HepG2 (cell line): ENCODE results near the gene DDR2. TPM values are rescaled to one million over a fixed set of nuclear protein-coding genes. Genes with fewer than 3 reads are reported as not detected.
"Not testable (repeated sequence)": the region's sequence is repeated elsewhere in the genome, so short reads cannot be mapped to it uniquely, and the experiment has no call there.

Experiments
- CEBPG ChIP-seq: IDR thresholded peaks from 2 replicates; pipeline ENCODE4 v1.6.1; 2016
- GATA4 ChIP-seq: sonication (generic); IDR thresholded peaks from 2 replicates; pipeline ENCODE4 v1.6.1; 2016; ENCODE audit warnings: antibody characterized with exemption, low read depth, borderline replicate concordance
- HDAC2 ChIP-seq: sonication (generic); formaldehyde crosslinking; IDR thresholded peaks from 2 replicates; pipeline ENCODE4 v1.4.0; 2020; ENCODE audit warnings: missing genetic modification reagents
- HOXA3 ChIP-seq: sonication (generic); formaldehyde crosslinking; IDR thresholded peaks from 2 replicates; pipeline ENCODE4 v1.5.0; 2020; ENCODE audit warnings: missing genetic modification reagents
- NONO ChIP-seq, 2 experiments: fragments of 450-650 bp in 1 of 2; sonication (generic) in 1 of 2; formaldehyde crosslinking in 1 of 2; IDR thresholded peaks in 1 of 2; conservative IDR thresholded peaks in 1 of 2; 2 replicates each; pipeline versions ENCODE4 v1.6.1 to v1.8.0; 2017 to 2022; ENCODE audit warnings: mild to moderate bottlenecking in 1 of 2, missing genetic modification reagents in 1 of 2, moderate library complexity in 1 of 2
- POLR2AphosphoS5 ChIP-seq: IDR thresholded peaks from 2 replicates; pipeline ENCODE4 v1.6.1; 2012; ENCODE audit warnings: low read depth, low read length
- SP4 ChIP-seq: sonication (generic); formaldehyde crosslinking; IDR thresholded peaks from 2 replicates; pipeline ENCODE4 v1.8.1; 2023; ENCODE audit warnings: mild to moderate bottlenecking, missing genetic modification reagents
- STAG1 ChIP-seq: sonication (generic); formaldehyde crosslinking; IDR thresholded peaks from 2 replicates; pipeline ENCODE4 v1.4.0; 2020; ENCODE audit warnings: missing genetic modification reagents
- TBX2 ChIP-seq: sonication (generic); formaldehyde crosslinking; IDR thresholded peaks from 2 replicates; pipeline ENCODE4 v1.5.0; 2020; ENCODE audit warnings: missing genetic modification reagents, mild to moderate bottlenecking, borderline replicate concordance
- YY1 ChIP-seq: IDR thresholded peaks from 2 replicates; pipeline ENCODE4 v1.6.1; 2011; ENCODE audit warnings: low read length, low read depth, moderate library complexity, mild to moderate bottlenecking; ENCODE audit not compliant: insufficient read depth, insufficient replicate concordance
- ZFY ChIP-seq: sonication (generic); formaldehyde crosslinking; IDR thresholded peaks from 2 replicates; pipeline ENCODE4 v1.4.0; 2020; ENCODE audit warnings: missing genetic modification reagents
- ZNF501 ChIP-seq: sonication (generic); formaldehyde crosslinking; IDR thresholded peaks from 2 replicates; pipeline ENCODE4 v1.5.1; 2020; ENCODE audit warnings: mild to moderate bottlenecking, moderate library complexity, missing genetic modification reagents
- ZNF629 ChIP-seq: sonication (generic); formaldehyde crosslinking; conservative IDR thresholded peaks from 2 replicates; pipeline ENCODE4 v1.5.0; 2020; ENCODE audit warnings: missing genetic modification reagents
- polyA plus RNA-seq, 8 experiments: library from polyadenylated mRNA; depleted of rRNA in 3 of 8; stranded (reverse) in 7 of 8; unstranded in 1 of 8; fragments of >200 nt; fragmentation: Illumina TruSeq in 4 of 8; extraction: Trizol in 4 of 8; gene quantifications; 2 replicates each; pipeline versions ENCODE4 v1.2.1 to v1.2.3, GENCODE V29; 2011 to 2016; ENCODE audit warnings: low read depth in 4 of 8, missing spikeins in 1 of 8, mixed read lengths in 1 of 8; ENCODE audit not compliant: insufficient read depth in 1 of 8
- total RNA-seq, 5 experiments: library from RNA; depleted of rRNA; stranded (reverse); fragments of >200 nt; fragmentation: Illumina TruSeq; extraction: Trizol; gene quantifications; 2 replicates each; pipeline ENCODE4 v1.2.3, GENCODE V29; 2016; ENCODE audit warnings: low read depth in 1 of 5
- TF ChIP-seq, protein P1 (sequence below), 2 experiments: IDR thresholded peaks; 2 replicates each; pipeline ENCODE4 v1.6.1; 2011 to 2012; ENCODE audit warnings: low read length in 2 of 2, borderline replicate concordance in 1 of 2, low read depth in 1 of 2, mild to moderate bottlenecking in 1 of 2, moderate library complexity in 1 of 2
- TF ChIP-seq, protein P2 (sequence below): sonication (generic); formaldehyde crosslinking; IDR thresholded peaks from 2 replicates; pipeline ENCODE4 v1.9.0; 2022; ENCODE audit warnings: low read depth, missing genetic modification reagents
- TF ChIP-seq, protein P3 (sequence below): sonication (generic); formaldehyde crosslinking; IDR thresholded peaks from 2 replicates; pipeline ENCODE4 v1.5.0; 2020; ENCODE audit warnings: mild to moderate bottlenecking, missing genetic modification reagents, moderate library complexity
- TF ChIP-seq, protein P4 (sequence below), 2 experiments: sonication (generic) in 1 of 2; formaldehyde crosslinking in 1 of 2; IDR thresholded peaks; 2 replicates each; pipeline versions ENCODE4 v1.4.0 to v1.6.1; 2018 to 2020; ENCODE audit warnings: missing genetic modification reagents in 2 of 2, borderline replicate concordance in 1 of 2, low read depth in 1 of 2, mild to moderate bottlenecking in 1 of 2, missing biosample characterization in 1 of 2

Gene DDR2
- total and polyA plus RNA-seq, 2 of the 13 experiments (the other 11 are each of a cell fraction or from before 2014, with no cell fraction given): 0.36 to 0.38 TPM

DNA sequence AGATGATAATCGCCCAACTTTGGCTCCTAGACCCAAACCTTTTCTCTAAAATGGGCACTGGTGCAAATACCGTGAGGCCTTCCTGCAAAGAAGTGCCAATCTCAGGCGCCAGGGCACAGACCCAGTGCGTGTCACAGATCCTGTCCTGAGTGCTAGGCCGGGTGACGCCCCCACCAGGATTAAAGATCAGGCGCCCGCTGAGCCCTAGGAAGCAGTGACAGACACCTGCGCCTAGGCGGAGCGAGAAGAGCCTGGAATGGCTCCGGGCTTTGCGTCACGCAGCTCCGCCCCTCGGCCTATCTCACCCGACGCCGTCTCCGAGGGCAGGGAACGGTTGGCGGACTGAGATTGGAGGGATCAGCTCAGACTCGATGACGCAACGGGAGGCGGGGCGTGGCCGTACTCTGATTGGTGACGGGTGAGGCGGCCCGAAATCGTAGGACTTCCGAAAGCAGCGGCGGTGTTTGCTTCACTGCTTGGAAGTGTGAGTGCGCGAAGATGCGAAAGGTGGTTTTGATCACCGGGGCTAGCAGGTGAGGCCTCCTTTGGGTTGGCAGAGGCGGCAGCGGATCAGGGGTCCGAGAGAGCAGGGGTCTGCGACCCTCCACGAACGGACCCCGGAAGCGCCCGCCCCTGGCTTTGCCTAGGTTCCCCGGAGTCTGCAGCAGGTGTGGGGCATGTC, 158.2 kb downstream of the DDR2 start, which contains the start of gene HSD17B7 (continued):
- TF ChIP-seq STAG1 (CRISPR knock-in tag) (peak; percentile 17; the same call in 1 of the 2 replicates), TBX2 (CRISPR knock-in tag) (peak; percentile 47; the same call in 1 of the 2 replicates), SP4 (peak; percentile 70; the same call in 1 of the 2 replicates), ZNF501 (CRISPR knock-in tag) (peak; percentile 62), ZNF629 (CRISPR knock-in tag) (0 out of 2 replicates have a peak, but pooled peaks have one; percentile 23), ZFY (CRISPR knock-in tag) (peak; percentile 75), GATA4 (0 out of 2 replicates have a peak, but pooled peaks have one; percentile 25), NONO (CRISPR knock-in tag; conservative IDR thresholded peaks at IDR 0.05) (0 out of 2 replicates have a peak, but pooled peaks have one; percentile 23), HDAC2 (CRISPR knock-in tag) (peak; percentile 23; the same call in 1 of the 2 replicates), HOXA3 (peak; percentile 68), YY1 (peak; percentile 52), CEBPG (CRISPR knock-in tag) (peak; percentile 26; the same call in 1 of the 2 replicates), POLR2AphosphoS5 (peak; percentile 77)
- TF ChIP-seq, protein P1, sequence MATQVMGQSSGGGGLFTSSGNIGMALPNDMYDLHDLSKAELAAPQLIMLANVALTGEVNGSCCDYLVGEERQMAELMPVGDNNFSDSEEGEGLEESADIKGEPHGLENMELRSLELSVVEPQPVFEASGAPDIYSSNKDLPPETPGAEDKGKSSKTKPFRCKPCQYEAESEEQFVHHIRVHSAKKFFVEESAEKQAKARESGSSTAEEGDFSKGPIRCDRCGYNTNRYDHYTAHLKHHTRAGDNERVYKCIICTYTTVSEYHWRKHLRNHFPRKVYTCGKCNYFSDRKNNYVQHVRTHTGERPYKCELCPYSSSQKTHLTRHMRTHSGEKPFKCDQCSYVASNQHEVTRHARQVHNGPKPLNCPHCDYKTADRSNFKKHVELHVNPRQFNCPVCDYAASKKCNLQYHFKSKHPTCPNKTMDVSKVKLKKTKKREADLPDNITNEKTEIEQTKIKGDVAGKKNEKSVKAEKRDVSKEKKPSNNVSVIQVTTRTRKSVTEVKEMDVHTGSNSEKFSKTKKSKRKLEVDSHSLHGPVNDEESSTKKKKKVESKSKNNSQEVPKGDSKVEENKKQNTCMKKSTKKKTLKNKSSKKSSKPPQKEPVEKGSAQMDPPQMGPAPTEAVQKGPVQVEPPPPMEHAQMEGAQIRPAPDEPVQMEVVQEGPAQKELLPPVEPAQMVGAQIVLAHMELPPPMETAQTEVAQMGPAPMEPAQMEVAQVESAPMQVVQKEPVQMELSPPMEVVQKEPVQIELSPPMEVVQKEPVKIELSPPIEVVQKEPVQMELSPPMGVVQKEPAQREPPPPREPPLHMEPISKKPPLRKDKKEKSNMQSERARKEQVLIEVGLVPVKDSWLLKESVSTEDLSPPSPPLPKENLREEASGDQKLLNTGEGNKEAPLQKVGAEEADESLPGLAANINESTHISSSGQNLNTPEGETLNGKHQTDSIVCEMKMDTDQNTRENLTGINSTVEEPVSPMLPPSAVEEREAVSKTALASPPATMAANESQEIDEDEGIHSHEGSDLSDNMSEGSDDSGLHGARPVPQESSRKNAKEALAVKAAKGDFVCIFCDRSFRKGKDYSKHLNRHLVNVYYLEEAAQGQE (IDR thresholded peaks at IDR 0.05; ENCODE audit: borderline replicate concordance in 1 of 2, low read depth in 1 of 2, low read length in 2 of 2): peak in 1 of 2 experiments; percentile 52; a peak in 1 of 4 replicates
- TF ChIP-seq, protein P2, sequence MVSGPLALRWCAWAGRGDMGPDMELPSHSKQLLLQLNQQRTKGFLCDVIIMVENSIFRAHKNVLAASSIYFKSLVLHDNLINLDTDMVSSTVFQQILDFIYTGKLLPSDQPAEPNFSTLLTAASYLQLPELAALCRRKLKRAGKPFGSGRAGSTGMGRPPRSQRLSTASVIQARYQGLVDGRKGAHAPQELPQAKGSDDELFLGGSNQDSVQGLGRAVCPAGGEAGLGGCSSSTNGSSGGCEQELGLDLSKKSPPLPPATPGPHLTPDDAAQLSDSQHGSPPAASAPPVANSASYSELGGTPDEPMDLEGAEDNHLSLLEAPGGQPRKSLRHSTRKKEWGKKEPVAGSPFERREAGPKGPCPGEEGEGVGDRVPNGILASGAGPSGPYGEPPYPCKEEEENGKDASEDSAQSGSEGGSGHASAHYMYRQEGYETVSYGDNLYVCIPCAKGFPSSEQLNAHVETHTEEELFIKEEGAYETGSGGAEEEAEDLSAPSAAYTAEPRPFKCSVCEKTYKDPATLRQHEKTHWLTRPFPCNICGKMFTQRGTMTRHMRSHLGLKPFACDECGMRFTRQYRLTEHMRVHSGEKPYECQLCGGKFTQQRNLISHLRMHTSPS (CRISPR knock-in tag): peak; percentile 41; the same call in 1 of the 2 replicates
- TF ChIP-seq, protein P3, sequence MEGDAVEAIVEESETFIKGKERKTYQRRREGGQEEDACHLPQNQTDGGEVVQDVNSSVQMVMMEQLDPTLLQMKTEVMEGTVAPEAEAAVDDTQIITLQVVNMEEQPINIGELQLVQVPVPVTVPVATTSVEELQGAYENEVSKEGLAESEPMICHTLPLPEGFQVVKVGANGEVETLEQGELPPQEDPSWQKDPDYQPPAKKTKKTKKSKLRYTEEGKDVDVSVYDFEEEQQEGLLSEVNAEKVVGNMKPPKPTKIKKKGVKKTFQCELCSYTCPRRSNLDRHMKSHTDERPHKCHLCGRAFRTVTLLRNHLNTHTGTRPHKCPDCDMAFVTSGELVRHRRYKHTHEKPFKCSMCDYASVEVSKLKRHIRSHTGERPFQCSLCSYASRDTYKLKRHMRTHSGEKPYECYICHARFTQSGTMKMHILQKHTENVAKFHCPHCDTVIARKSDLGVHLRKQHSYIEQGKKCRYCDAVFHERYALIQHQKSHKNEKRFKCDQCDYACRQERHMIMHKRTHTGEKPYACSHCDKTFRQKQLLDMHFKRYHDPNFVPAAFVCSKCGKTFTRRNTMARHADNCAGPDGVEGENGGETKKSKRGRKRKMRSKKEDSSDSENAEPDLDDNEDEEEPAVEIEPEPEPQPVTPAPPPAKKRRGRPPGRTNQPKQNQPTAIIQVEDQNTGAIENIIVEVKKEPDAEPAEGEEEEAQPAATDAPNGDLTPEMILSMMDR: peak; percentile 55
- not testable (repeated sequence) for TF ChIP-seq NONO (IDR thresholded peaks at IDR 0.05)
- TF ChIP-seq, protein P4, sequence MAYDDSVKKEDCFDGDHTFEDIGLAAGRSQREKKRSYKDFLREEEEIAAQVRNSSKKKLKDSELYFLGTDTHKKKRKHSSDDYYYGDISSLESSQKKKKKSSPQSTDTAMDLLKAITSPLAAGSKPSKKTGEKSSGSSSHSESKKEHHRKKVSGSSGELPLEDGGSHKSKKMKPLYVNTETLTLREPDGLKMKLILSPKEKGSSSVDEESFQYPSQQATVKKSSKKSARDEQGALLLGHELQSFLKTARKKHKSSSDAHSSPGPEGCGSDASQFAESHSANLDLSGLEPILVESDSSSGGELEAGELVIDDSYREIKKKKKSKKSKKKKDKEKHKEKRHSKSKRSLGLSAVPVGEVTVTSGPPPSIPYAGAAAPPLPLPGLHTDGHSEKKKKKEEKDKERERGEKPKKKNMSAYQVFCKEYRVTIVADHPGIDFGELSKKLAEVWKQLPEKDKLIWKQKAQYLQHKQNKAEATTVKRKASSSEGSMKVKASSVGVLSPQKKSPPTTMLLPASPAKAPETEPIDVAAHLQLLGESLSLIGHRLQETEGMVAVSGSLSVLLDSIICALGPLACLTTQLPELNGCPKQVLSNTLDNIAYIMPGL (CRISPR knock-in tag; IDR thresholded peaks at IDR 0.05; ENCODE audit: borderline replicate concordance in 1 of 2, low read depth in 1 of 2): peak in 1 of 2 experiments; percentile 28; a peak in 1 of 4 replicates
